Endometrial microvascular endothelial cells (primary cell): ENCODE measurements around the gene DSC3. TPM values are rescaled to one million over a fixed set of nuclear protein-coding genes. Genes with fewer than 3 reads are reported as not detected.

Experiments
- total RNA-seq: library from RNA; depleted of rRNA; stranded (reverse); fragments of >200 nt; gene quantifications from one replicate; pipeline ENCODE4 v1.2.3, GENCODE V29; 2015; ENCODE audit errors: inconsistent ontology term

The DSC3 gene
- total RNA-seq, 1 donor from 2014 or later: 0.09 TPM

Other genes starting within 250 kb of the DSC3 start
- not detected for gene DSC2, start 59.7 kb upstream of the DSC3 start, total RNA-seq
- gene DSC1, start 120.1 kb upstream of the DSC3 start, total RNA-seq: not detected